Panc1 (cell line): Measurements from ENCODE around the gene S100A12. TPM values are rescaled to one million over a fixed set of nuclear protein-coding genes. Genes with fewer than 3 reads are reported as not detected.

ENCODE experiments used
- ATAC-seq: fragments of 200-7000 bp; cut with Tn5 transposase; 2 replicates; pipeline ENCODE4 v1.9.1; 2020; ENCODE audit warnings: mild to moderate bottlenecking, moderate library complexity
- BruUV-seq: library from RNA; stranded (reverse); fragments of 400-500 nt; replicated peaks from 2 replicates; lab custom pipeline; 2021; lab: Mats Ljungman, UMichigan
- CTCF ChIA-PET: fragments of 300-600 bp; sonication (Branson Sonifier 250); formaldehyde crosslinking; loops from one replicate; lab custom pipeline; 2022; ENCODE audit warnings: antibody characterized with exemption; lab: Charles Lee
- POLR2A ChIA-PET: fragments of 300-600 bp; sonication (Branson Sonifier 250); formaldehyde crosslinking; loops from one replicate; lab custom pipeline; 2022; ENCODE audit warnings: antibody characterized with exemption; lab: Charles Lee
- DNase-seq: peaks from one replicate; pipeline ENCODE4 v3.0.0-alpha.2; 2010; ENCODE audit warnings: low read depth, low spot score
- H3K27ac ChIP-seq: 2 replicates; pipeline ENCODE4 v1.5.1; 2011; ENCODE audit warnings: mild to moderate bottlenecking, low read length, inconsistent platforms
- H3K27me3 ChIP-seq: fragments of 200-500 bp; sonication (Bioruptor generic); 2 replicates; pipeline ENCODE4 v1.6.0; 2014; ENCODE audit warnings: low read length, inconsistent platforms; ENCODE audit not compliant: control insufficient read depth, insufficient read depth
- H3K36me3 ChIP-seq: fragments of 200-500 bp; sonication (Bioruptor generic); 2 replicates; pipeline ENCODE4 v1.5.1; 2014; ENCODE audit warnings: inconsistent platforms, mild to moderate bottlenecking, low read length, moderate library complexity; ENCODE audit not compliant: control insufficient read depth, insufficient read depth
- H3K4me1 ChIP-seq: 2 replicates; pipeline ENCODE4 v1.5.1; 2011; ENCODE audit warnings: inconsistent platforms, mild to moderate bottlenecking, low read length, moderate library complexity; ENCODE audit not compliant: control insufficient read depth, insufficient read depth
- H3K4me3 ChIP-seq, 2 experiments: 2 replicates each; pipeline ENCODE4 v1.5.1; 2011 to 2012; ENCODE audit warnings: low read depth in 2 of 2, low read length in 2 of 2, mild to moderate bottlenecking in 2 of 2, inconsistent platforms in 1 of 2, moderate library complexity in 1 of 2
- H3K9me3 ChIP-seq: fragments of 200-500 bp; sonication (Bioruptor generic); 2 replicates; pipeline ENCODE4 v1.5.1; 2014; ENCODE audit warnings: low read depth, mild to moderate bottlenecking, inconsistent platforms, low read length, moderate library complexity; ENCODE audit not compliant: control insufficient read depth, insufficient read depth
- POLR2AphosphoS5 ChIP-seq: IDR thresholded peaks from 2 replicates; pipeline ENCODE4 v1.6.1; 2012; ENCODE audit warnings: mild to moderate bottlenecking, low read depth, low read length, moderate library complexity
- SIN3A ChIP-seq: IDR thresholded peaks from 2 replicates; pipeline ENCODE4 v1.6.1; 2012; ENCODE audit warnings: low read depth, mild to moderate bottlenecking, low read length, moderate library complexity, borderline replicate concordance; ENCODE audit not compliant: insufficient read depth
- TCF7L2 ChIP-seq: IDR thresholded peaks from 2 replicates; pipeline ENCODE4 v1.6.1; 2011; ENCODE audit warnings: mild to moderate bottlenecking, low read depth, low read length, inconsistent platforms
- in situ Hi-C: cut with HindIII; loops from 2 replicates; pipeline ENCODE4 v1.10.0; 2016; ENCODE audit warnings: low sequenced_read_pairs, low pct_unique_long_range_greater_than_20kb
- intact Hi-C: fragments of 100-400 bp; cut with micrococcal nuclease; formaldehyde crosslinking; loops from one replicate; pipeline ENCODE4 v1.10.0; 2022; ENCODE audit not compliant: unreplicated experiment
- total RNA-seq: library from RNA; stranded (reverse); gene quantifications from one replicate; pipeline ENCODE4 v1.2.1, GENCODE V29; 2021; ENCODE audit not compliant: unreplicated experiment
- TF ChIP-seq, protein P1 (sequence below), 2 experiments: IDR thresholded peaks; 2 replicates each; pipeline ENCODE4 v1.6.1; 2011 to 2012; ENCODE audit warnings: low read depth in 2 of 2, control low read depth in 1 of 2, low read length in 1 of 2, mild to moderate bottlenecking in 1 of 2, moderate library complexity in 1 of 2; ENCODE audit not compliant: insufficient read depth in 1 of 2
- TF ChIP-seq, protein P2 (sequence below): fragments of 450-650 bp; IDR thresholded peaks from 2 replicates; pipeline ENCODE4 v1.5.1; 2017; ENCODE audit warnings: mild to moderate bottlenecking

The S100A12 gene
- total RNA-seq, 1 experiment from 2014 or later = not detected

DNA sequence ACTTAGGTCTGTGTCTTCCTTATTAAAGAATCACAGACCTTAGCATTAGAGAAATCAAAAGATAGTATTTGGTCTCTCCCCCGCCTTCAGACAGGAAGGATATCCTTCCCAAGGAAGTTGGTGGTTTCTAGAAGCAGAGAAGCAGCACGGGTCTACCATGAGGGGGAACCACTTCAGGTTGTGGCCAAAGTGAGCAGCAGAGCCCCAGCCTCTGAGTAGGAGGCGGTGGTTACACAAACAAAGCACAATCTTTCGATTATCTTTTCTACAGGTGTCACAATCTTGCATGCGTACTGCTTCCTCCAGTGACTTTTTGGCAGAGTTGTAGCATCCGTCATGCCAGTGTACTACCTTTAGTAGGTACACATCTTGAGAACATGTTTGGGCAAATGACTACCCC lies 35.6 kb downstream of the S100A12 start:
- BruUV-seq = no TSS peak
- DNase-seq = no peak
- ChIA-PET CTCF (no interaction called here), POLR2A (no interaction called here)
- TF ChIP-seq POLR2AphosphoS5 (no peak), TCF7L2 (no peak), SIN3A (no peak)
- TF ChIP-seq, protein P1, sequence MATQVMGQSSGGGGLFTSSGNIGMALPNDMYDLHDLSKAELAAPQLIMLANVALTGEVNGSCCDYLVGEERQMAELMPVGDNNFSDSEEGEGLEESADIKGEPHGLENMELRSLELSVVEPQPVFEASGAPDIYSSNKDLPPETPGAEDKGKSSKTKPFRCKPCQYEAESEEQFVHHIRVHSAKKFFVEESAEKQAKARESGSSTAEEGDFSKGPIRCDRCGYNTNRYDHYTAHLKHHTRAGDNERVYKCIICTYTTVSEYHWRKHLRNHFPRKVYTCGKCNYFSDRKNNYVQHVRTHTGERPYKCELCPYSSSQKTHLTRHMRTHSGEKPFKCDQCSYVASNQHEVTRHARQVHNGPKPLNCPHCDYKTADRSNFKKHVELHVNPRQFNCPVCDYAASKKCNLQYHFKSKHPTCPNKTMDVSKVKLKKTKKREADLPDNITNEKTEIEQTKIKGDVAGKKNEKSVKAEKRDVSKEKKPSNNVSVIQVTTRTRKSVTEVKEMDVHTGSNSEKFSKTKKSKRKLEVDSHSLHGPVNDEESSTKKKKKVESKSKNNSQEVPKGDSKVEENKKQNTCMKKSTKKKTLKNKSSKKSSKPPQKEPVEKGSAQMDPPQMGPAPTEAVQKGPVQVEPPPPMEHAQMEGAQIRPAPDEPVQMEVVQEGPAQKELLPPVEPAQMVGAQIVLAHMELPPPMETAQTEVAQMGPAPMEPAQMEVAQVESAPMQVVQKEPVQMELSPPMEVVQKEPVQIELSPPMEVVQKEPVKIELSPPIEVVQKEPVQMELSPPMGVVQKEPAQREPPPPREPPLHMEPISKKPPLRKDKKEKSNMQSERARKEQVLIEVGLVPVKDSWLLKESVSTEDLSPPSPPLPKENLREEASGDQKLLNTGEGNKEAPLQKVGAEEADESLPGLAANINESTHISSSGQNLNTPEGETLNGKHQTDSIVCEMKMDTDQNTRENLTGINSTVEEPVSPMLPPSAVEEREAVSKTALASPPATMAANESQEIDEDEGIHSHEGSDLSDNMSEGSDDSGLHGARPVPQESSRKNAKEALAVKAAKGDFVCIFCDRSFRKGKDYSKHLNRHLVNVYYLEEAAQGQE (IDR thresholded peaks at IDR 0.05; ENCODE audit: insufficient read depth in 1 of 2, low read depth in 2 of 2, low read length in 1 of 2) = no peak
- TF ChIP-seq, protein P2, sequence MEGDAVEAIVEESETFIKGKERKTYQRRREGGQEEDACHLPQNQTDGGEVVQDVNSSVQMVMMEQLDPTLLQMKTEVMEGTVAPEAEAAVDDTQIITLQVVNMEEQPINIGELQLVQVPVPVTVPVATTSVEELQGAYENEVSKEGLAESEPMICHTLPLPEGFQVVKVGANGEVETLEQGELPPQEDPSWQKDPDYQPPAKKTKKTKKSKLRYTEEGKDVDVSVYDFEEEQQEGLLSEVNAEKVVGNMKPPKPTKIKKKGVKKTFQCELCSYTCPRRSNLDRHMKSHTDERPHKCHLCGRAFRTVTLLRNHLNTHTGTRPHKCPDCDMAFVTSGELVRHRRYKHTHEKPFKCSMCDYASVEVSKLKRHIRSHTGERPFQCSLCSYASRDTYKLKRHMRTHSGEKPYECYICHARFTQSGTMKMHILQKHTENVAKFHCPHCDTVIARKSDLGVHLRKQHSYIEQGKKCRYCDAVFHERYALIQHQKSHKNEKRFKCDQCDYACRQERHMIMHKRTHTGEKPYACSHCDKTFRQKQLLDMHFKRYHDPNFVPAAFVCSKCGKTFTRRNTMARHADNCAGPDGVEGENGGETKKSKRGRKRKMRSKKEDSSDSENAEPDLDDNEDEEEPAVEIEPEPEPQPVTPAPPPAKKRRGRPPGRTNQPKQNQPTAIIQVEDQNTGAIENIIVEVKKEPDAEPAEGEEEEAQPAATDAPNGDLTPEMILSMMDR = no peak
- ATAC-seq = no peak
- H3K4me1 ChIP-seq = no peaks in the 10 kb centered on the region
- no peak overlapping the region for H3K4me3 ChIP-seq
- H3K27me3 ChIP-seq = peaks cover 6% of the 10 kb centered on the region
- in situ Hi-C loops (no loop called here), intact Hi-C loops (no loop called here)
- H3K36me3 ChIP-seq = no peaks in the 10 kb centered on the region
- H3K27ac ChIP-seq = no peak overlapping the region
- no peaks in the 10 kb centered on the region for H3K9me3 ChIP-seq

DNA sequence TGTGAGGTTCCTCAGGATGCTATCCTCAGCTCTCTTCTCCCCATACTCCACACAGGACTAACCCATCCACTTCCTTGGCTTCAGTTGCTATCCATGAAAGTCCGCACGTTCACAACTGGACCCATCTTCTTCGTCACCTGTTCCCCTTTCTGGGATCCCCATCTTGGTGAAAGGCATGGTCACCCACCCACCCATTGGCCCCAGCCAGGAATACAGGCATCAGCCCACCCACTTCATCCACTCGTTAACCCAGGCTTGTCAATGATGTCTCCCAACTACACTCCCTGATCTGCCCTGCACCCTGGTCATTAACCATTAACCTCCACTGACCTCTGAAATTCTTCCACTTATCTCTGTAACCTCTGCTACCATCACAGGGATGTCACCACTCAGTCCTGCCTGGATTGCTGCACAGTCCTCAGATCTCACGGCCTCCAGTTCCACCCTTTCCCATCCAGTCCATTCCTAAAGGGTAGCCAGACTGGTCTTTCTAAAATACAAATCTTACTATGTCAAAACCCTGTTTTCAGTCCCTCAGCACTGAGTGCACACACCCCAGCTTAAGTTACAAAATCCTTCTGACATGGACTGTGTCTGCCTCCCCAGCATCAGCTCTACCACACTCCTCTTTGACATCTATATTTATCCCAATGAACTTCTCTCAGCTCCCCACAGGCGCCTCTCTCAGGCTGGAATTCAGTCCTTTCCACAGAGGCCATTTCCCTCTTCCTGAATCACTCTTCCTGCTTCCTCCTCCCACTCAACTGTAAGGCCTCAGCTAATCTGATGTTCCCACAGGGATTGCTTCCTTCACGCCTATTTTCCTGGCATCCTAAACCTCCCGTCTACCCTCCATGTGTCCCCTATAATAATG lies 37.2 kb downstream of the S100A12 start:
- Histone ChIP-seq H3K9me3 (no peaks in the 10 kb centered on the region), H3K4me3 (no peak overlapping the region), H3K36me3 (no peaks in the 10 kb centered on the region), H3K27me3 (peaks cover 6% of the 10 kb centered on the region), H3K27ac (no peak overlapping the region), H3K4me1 (no peaks in the 10 kb centered on the region)
- no TSS peak for BruUV-seq
- intact Hi-C loops (no loop called here), in situ Hi-C loops (no loop called here)
- POLR2A ChIA-PET = no interaction called here
- TF ChIP-seq, protein P1 (IDR thresholded peaks at IDR 0.05; ENCODE audit: insufficient read depth in 1 of 2, low read depth in 2 of 2, low read length in 1 of 2) = no peak
- TF ChIP-seq SIN3A (no peak), TCF7L2 (no peak)
- no peak for ATAC-seq
- CTCF ChIA-PET = no interaction called here
- DNase-seq = no peak
